Fibroblast of mammary gland (primary cell): ENCODE data around the gene LRBA.
"Not testable (repeated sequence)": the region's sequence is repeated elsewhere in the genome, so short reads cannot be mapped to it uniquely, and the experiment has no call there.

Experiments used
- DNase-seq: peaks from one replicate; pipeline ENCODE4 v3.0.0-alpha.2; 2010; ENCODE audit warnings: low read depth
- H3K4me3 ChIP-seq: 2 replicates; pipeline ENCODE4 v1.5.1; 2011; ENCODE audit warnings: low read depth, mild to moderate bottlenecking, low read length, moderate library complexity; ENCODE audit not compliant: control insufficient read depth
- CTCF ChIP-seq: conservative IDR thresholded peaks from 2 replicates; pipeline ENCODE4 v1.5.1; 2011; ENCODE audit warnings: low read depth, low read length, inconsistent platforms; ENCODE audit not compliant: control insufficient read depth, insufficient read depth

Gene LRBA

GRCh38 chr4:150401083-150401687, 613.9 kb downstream of the LRBA start:
- DNase-seq: no peak
- no peak for TF ChIP-seq CTCF
- no peak overlapping the region for H3K4me3 ChIP-seq

DNA sequence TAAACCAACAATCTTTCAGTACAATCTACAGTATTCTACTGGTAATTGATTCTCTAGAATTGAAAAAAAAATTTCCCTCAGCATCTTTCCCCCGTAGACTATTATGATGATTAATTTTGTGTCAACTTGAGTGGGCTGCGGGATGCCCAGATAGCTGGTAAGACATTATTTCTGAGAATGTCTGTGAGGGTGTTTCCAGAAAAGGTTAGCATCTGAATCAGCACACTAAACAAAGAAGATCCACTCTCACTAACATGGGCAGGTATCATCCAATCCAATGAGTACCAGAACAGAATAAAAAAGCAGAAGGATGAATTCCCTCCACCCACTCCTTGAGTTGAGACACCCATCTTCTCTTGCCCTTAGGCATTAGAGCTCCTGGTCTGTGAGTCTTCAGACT, 619.2 kb downstream of the LRBA start:
- no peak for TF ChIP-seq CTCF
- DNase-seq: no peak
- no peak overlapping the region for H3K4me3 ChIP-seq

DNA sequence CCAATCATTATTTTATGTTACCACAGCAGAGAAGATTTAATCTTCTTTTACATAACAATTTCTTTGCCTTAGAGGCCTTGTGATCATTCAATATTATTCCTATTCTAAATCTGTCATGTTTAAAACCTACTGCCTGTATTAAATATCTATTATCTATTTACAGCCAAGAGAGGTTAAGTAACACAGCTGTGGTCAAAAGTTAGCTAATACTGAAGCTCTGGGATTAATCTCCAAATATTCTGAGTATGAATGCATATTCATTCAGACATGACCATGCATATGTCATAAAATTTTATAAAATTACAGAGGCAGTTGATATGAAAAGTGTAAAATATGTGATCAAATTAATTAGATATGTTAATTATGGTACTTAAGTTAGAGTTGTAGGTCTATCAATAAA, 621.0 kb downstream of the LRBA start:
- no peak overlapping the region for H3K4me3 ChIP-seq
- TF ChIP-seq CTCF: no peak
- DNase-seq: no peak

DNA sequence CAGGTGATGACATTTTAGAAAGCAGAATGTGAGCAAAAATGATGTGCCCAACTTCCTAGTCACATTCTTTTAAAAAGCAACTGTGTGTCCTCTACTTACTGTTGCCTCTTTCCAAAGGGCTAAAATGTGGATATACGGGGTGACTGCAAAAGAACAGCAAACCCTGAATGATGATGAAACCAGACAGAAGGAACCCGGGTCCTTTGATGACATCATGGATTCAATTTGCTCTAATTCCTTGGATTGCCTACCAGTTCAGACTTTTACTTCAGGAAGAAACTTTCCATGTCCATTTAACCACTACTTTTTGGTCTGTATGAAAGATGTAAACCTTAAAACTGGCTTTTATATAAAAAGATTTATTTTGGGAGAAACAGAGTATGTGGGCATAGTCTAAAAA, 624.0 kb downstream of the LRBA start:
- no peak for TF ChIP-seq CTCF
- H3K4me3 ChIP-seq: no peak overlapping the region
- DNase-seq: no peak

- no peak overlapping the region for H3K4me3 ChIP-seq
Observed at GRCh38 chr4:150390531-150390910, 624.6 kb downstream of the LRBA start.

GRCh38 chr4:150389896-150390530, 625.1 kb downstream of the LRBA start:
- no peak for TF ChIP-seq CTCF
- DNase-seq: no peak

More at GRCh38 chr4:150390531-150390910, 624.6 kb downstream of the LRBA start:
- TF ChIP-seq CTCF: no peak
- DNase-seq: no peak

GRCh38 chr4:150387981-150388380, 627.1 kb downstream of the LRBA start:
- TF ChIP-seq CTCF: no peak
- H3K4me3 ChIP-seq: no peak overlapping the region
- DNase-seq: no peak

More at GRCh38 chr4:150389896-150390530, 625.1 kb downstream of the LRBA start:
- no peak overlapping the region for H3K4me3 ChIP-seq

DNA sequence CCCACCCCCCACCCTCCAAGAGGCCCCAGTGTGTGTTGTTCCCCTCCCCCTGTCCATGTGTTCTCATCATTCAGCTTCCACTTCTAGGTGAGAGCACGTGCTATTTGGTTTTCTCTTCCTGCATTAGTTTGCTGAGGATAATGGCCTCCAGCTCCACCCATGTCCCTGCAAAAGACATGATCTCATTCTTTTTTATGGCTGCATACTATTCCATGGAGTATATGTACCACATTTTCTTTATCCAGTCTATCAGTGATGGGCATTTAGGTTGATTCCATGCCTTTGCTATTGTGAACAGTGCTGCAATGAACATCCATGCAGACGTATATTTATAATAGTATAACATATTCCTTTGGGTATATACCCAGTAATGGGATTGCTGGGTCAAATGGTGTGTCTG, 628.7 kb downstream of the LRBA start:
- not testable (repeated sequence) for H3K4me3 ChIP-seq, DNase-seq
